Measurements from ENCODE around the gene S100A5. TPM values are rescaled to one million over a fixed set of nuclear protein-coding genes. Genes with fewer than 3 reads are reported as not detected.

S100A5 gene
- total and polyA plus RNA-seq, 2 experiments from 2014 or later, result 0.41 TPM; not detected in 1

GRCh38 chr1:153547560-153548551 lies 7.1 kb upstream of the S100A5 start:
- Histone ChIP-seq H3K4me3 (no peak overlapping the region; the same call in 1 of the 2 replicates), H3K27me3 (replicated peaks; ENCODE audit: insufficient read depth) (no peaks in the 10 kb centered on the region), H3K27ac (peak overlapping the region; percentile 86), H3K4me1 (ENCODE audit: insufficient read depth) (peaks cover 72% of the 10 kb centered on the region), H3K9ac (peak overlapping the region; percentile 87), H3K36me3 (ENCODE audit: low read depth) (no peaks in the 10 kb centered on the region), H3K9me2 (ENCODE audit: insufficient read depth) (no peaks in the 10 kb centered on the region), H3K79me2 (ENCODE audit: insufficient read depth) (peaks cover 22% of the 10 kb centered on the region), H2AFZ (peak overlapping the region; percentile 5; the same call in 1 of the 2 replicates), H3K4me2 (ENCODE audit: unreplicated experiment) (peak overlapping the region; percentile 89), H3K9me3 (ENCODE audit: low read depth) (no peaks in the 10 kb centered on the region), H4K20me1 (ENCODE audit: insufficient read depth) (no peaks in the 10 kb centered on the region), H3F3A (ENCODE audit: insufficient read depth) (peaks cover 31% of the 10 kb centered on the region)
- TF ChIP-seq EZH2 (IDR thresholded peaks at IDR 0.05; ENCODE audit: insufficient read depth, poor library complexity, severe bottlenecking) (no peak), EZH2phosphoT487 (IDR thresholded peaks at IDR 0.05; ENCODE audit: insufficient read depth, low read depth) (no peak)
- in situ Hi-C loops (cut with MboI), result no loop called here
- 33 to 37% methylated on average over 16 to 19 of the region's 19 CpGs for WGBS, 2 experiments (ENCODE audit: low coverage in 1 of 2, low lambda C conversion rate in 2 of 2, missing lambda C conversion rate in 2 of 2)
- no peak for DNase-seq

- TF ChIP-seq EZH2phosphoT487 (IDR thresholded peaks at IDR 0.05; ENCODE audit: insufficient read depth, low read depth), result no peak
- peak overlapping the region; percentile 74 for H3K4me3 ChIP-seq
- WGBS, 2 experiments (ENCODE audit: low coverage in 1 of 2, low lambda C conversion rate in 2 of 2, missing lambda C conversion rate in 2 of 2), result 17 to 18% methylated on average over 14 of the region's 14 CpGs
Observed at GRCh38 chr1:153546796-153547559, 6.2 kb upstream of the S100A5 start.

GRCh38 chr1:153546371-153546770 lies 5.6 kb upstream of the S100A5 start:
- Histone ChIP-seq H3K4me1 (ENCODE audit: insufficient read depth) (peaks cover 72% of the 10 kb centered on the region), H3K4me3 (peak overlapping the region; percentile 74), H2AFZ (0 out of 2 replicates have a peak overlapping the region, but pooled peaks have one; percentile 1), H3K27me3 (replicated peaks; ENCODE audit: insufficient read depth) (no peaks in the 10 kb centered on the region), H3K79me2 (ENCODE audit: insufficient read depth) (peaks cover 22% of the 10 kb centered on the region), H3F3A (ENCODE audit: insufficient read depth) (peaks cover 44% of the 10 kb centered on the region), H4K20me1 (ENCODE audit: insufficient read depth) (no peaks in the 10 kb centered on the region), H3K36me3 (ENCODE audit: low read depth) (no peaks in the 10 kb centered on the region), H3K27ac (peak overlapping the region; percentile 92), H3K9me2 (ENCODE audit: insufficient read depth) (no peaks in the 10 kb centered on the region), H3K9ac (peak overlapping the region; percentile 87), H3K4me2 (ENCODE audit: unreplicated experiment) (peak overlapping the region; percentile 89), H3K9me3 (ENCODE audit: low read depth) (no peaks in the 10 kb centered on the region)
- no peak for DNase-seq
- no peak for TF ChIP-seq EZH2phosphoT487 (IDR thresholded peaks at IDR 0.05; ENCODE audit: insufficient read depth, low read depth)
- TF ChIP-seq EZH2 (IDR thresholded peaks at IDR 0.05; ENCODE audit: insufficient read depth, poor library complexity, severe bottlenecking), result no peak
- in situ Hi-C loops (cut with MboI), result no loop called here
- 10% methylated on average over 8 of the region's 8 CpGs for WGBS, 2 experiments (ENCODE audit: low coverage in 1 of 2, low lambda C conversion rate in 2 of 2, missing lambda C conversion rate in 2 of 2)

More at GRCh38 chr1:153546796-153547559, 6.2 kb upstream of the S100A5 start:
- Histone ChIP-seq H3K27me3 (replicated peaks; ENCODE audit: insufficient read depth) (no peaks in the 10 kb centered on the region), H3K9me3 (ENCODE audit: low read depth) (no peaks in the 10 kb centered on the region), H2AFZ (peak overlapping the region; percentile 5; the same call in 1 of the 2 replicates), H3F3A (ENCODE audit: insufficient read depth) (peaks cover 39% of the 10 kb centered on the region), H3K36me3 (ENCODE audit: low read depth) (no peaks in the 10 kb centered on the region), H3K4me2 (ENCODE audit: unreplicated experiment) (peak overlapping the region; percentile 89), H3K9me2 (ENCODE audit: insufficient read depth) (no peaks in the 10 kb centered on the region), H3K4me1 (ENCODE audit: insufficient read depth) (peaks cover 72% of the 10 kb centered on the region), H3K27ac (peak overlapping the region; percentile 92), H4K20me1 (ENCODE audit: insufficient read depth) (no peaks in the 10 kb centered on the region), H3K79me2 (ENCODE audit: insufficient read depth) (peaks cover 22% of the 10 kb centered on the region), H3K9ac (peak overlapping the region; percentile 87)
- DNase-seq, result peak; percentile 62
- in situ Hi-C loops (cut with MboI), result no loop called here

All from GM23248 (cell line).